CD8-positive, alpha-beta memory T cell (primary cell): Measurements from ENCODE around the gene QRICH2. TPM values are rescaled to one million over a fixed set of nuclear protein-coding genes. Genes with fewer than 3 reads are reported as not detected.

ENCODE experiments used
- CTCF ChIA-PET: fragments of 350-600 bp; sonication (Branson Sonifier 250); formaldehyde crosslinking; loops from one replicate; lab custom pipeline; 2021; ENCODE audit warnings: antibody characterized with exemption; lab: Charles Lee
- POLR2A ChIA-PET: fragments of 350-600 bp; sonication (Branson Sonifier 250); formaldehyde crosslinking; loops from one replicate; lab custom pipeline; 2021; ENCODE audit warnings: antibody characterized with exemption; lab: Charles Lee
- DNase-seq, 5 donors: peaks; one replicate each; pipeline versions ENCODE4 v3.0.0 to v3.0.0-alpha.2; 2020 to 2022; ENCODE audit warnings: mixed read lengths in 1 of 5
- H3K27ac ChIP-seq: one replicate; pipeline ENCODE4 v1.7.0; 2013; ENCODE audit warnings: low read depth, mild to moderate bottlenecking, low read length, moderate library complexity
- H3K27me3 ChIP-seq: 2 replicates; pipeline ENCODE4 v1.7.0; 2013; ENCODE audit warnings: low read length, mild to moderate bottlenecking; ENCODE audit not compliant: insufficient read depth, poor library complexity, severe bottlenecking
- H3K36me3 ChIP-seq: 2 replicates; pipeline ENCODE4 v1.7.0; 2013; ENCODE audit warnings: mild to moderate bottlenecking, low read length, moderate library complexity; ENCODE audit not compliant: insufficient read depth
- H3K4me1 ChIP-seq: 2 replicates; pipeline ENCODE4 v1.7.0; 2013; ENCODE audit warnings: mild to moderate bottlenecking, low read length, moderate library complexity; ENCODE audit not compliant: insufficient read depth
- H3K4me3 ChIP-seq: 2 replicates; pipeline ENCODE4 v1.7.0; 2013; ENCODE audit warnings: mild to moderate bottlenecking, low read length
- H3K9me3 ChIP-seq: 2 replicates; pipeline ENCODE4 v1.7.0; 2013; ENCODE audit warnings: mild to moderate bottlenecking, low read length
- H3K27ac Mint-ChIP-seq, 8 donors: one replicate each; pipeline ENCODE4 v1.8.0; 2020 to 2021; ENCODE audit warnings: mixed read lengths in 8 of 8, mild to moderate bottlenecking in 6 of 8, inconsistent platforms in 3 of 8, moderate library complexity in 3 of 8
- H3K27me3 Mint-ChIP-seq, 2 donors: one replicate each; pipeline ENCODE4 v1.8.0; 2020 to 2021; ENCODE audit warnings: mixed read lengths in 2 of 2, mild to moderate bottlenecking in 1 of 2, moderate library complexity in 1 of 2
- H3K36me3 Mint-ChIP-seq, 3 donors: one replicate each; pipeline ENCODE4 v1.8.0; 2020 to 2021; ENCODE audit warnings: mixed read lengths in 3 of 3, inconsistent platforms in 1 of 3, mild to moderate bottlenecking in 1 of 3
- H3K4me1 Mint-ChIP-seq, 3 donors: one replicate each; pipeline ENCODE4 v1.8.0; 2020 to 2021; ENCODE audit warnings: mixed read lengths in 3 of 3, inconsistent platforms in 1 of 3, mild to moderate bottlenecking in 1 of 3
- H3K4me3 Mint-ChIP-seq, 7 donors: one replicate each; pipeline ENCODE4 v1.8.0; 2020 to 2021; ENCODE audit warnings: mixed read lengths in 7 of 7, mild to moderate bottlenecking in 6 of 7, moderate library complexity in 4 of 7, inconsistent platforms in 2 of 7
- H3K9me3 Mint-ChIP-seq, 5 donors: one replicate each; pipeline ENCODE4 v1.8.0; 2020 to 2022; ENCODE audit warnings: mixed read lengths in 5 of 5, mild to moderate bottlenecking in 3 of 5, moderate library complexity in 2 of 5, inconsistent platforms in 1 of 5
- polyA plus RNA-seq: library from polyadenylated mRNA; unstranded; fragments of 300-500 nt; fragmentation: Illumina TruSeq; gene quantifications from one replicate; pipeline ENCODE4 v1.2.3, GENCODE V29; 2021
- total RNA-seq, 2 experiments: library from RNA; stranded (reverse); gene quantifications; one replicate each; pipeline ENCODE4 v1.2.3, GENCODE V29; 2021

The QRICH2 gene
- total and polyA plus RNA-seq, 3 experiments from 2014 or later = 0.22 to 2.5 (median 2.4) TPM

GRCh38 chr17:76281573-76282371, 26.3 kb downstream of the QRICH2 start:
- Mint-ChIP-seq H3K9me3 (no peaks in the 10 kb centered on the region), H3K4me3 (no peak overlapping the region), H3K4me1 (peaks cover 0 to 5% (median 1%) of the 10 kb centered on the region in 3 donors), H3K36me3 (no peaks in the 10 kb centered on the region), H3K27me3 (peaks cover 0 to 1% of the 10 kb centered on the region in 2 donors), H3K27ac (peak overlapping the region in 1 of 8 donors; percentile 33)
- Histone ChIP-seq H3K9me3 (no peaks in the 10 kb centered on the region), H3K27me3 (no peaks in the 10 kb centered on the region), H3K36me3 (no peaks in the 10 kb centered on the region), H3K4me3 (no peak overlapping the region), H3K27ac (no peak overlapping the region), H3K4me1 (peaks cover 8% of the 10 kb centered on the region)
- POLR2A ChIA-PET = no interaction called here
- no peak for DNase-seq
- CTCF ChIA-PET = interaction anchor here (0.8 to 6.2 kb wide), 5 partner anchors 13 to 268 kb away, joined by 3 to 227 read pairs (median 49); partner anchors contain the start of gene FOXJ1

DNA sequence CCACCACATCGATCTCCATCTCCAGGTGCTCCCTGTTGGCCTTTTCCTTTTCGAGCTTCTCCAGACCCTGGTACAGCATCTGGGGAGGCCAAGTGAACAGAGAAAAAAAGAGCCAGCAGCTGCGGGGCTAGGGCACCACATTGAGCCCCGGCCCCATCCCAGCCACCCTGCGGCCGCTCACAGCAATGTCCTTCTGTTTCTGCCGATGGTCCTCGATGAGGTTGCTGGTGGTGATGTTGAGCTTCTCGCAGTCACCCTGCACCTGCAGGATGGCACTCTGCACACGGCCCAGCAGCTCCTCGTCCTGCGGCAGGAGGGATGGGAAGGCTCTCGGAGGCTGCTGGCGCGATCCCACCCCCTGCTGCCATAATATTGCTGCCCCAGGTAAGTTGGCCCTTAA, 27.4 kb downstream of the QRICH2 start:
- no peak for DNase-seq
- no peaks in the 10 kb centered on the region for H3K9me3 ChIP-seq
- Mint-ChIP-seq H3K36me3 (no peaks in the 10 kb centered on the region), H3K27me3 (peaks cover 0 to 1% of the 10 kb centered on the region in 2 donors), H3K9me3 (no peaks in the 10 kb centered on the region), H3K27ac (no peak overlapping the region), H3K4me1 (peaks cover 0 to 5% (median 1%) of the 10 kb centered on the region in 3 donors), H3K4me3 (no peak overlapping the region)
- no peaks in the 10 kb centered on the region for H3K27me3 ChIP-seq
- peaks cover 8% of the 10 kb centered on the region for H3K4me1 ChIP-seq
- no peaks in the 10 kb centered on the region for H3K36me3 ChIP-seq
- ChIA-PET CTCF (interaction anchor here (0.9 to 6.2 kb wide), 21 partner anchors 8 to 266 kb away, joined by 3 to 227 read pairs (median 9); partner anchors contain the start of genes FOXJ1, RNF157 and UBALD2), POLR2A (interaction anchor here (0.8 to 1.5 kb wide), 3 partner anchors 10 to 174 kb away, joined by 3 to 4 read pairs (median 3); no protein-coding TSS in a partner anchor)
- no peak overlapping the region for H3K27ac ChIP-seq
- no peak overlapping the region for H3K4me3 ChIP-seq

DNA sequence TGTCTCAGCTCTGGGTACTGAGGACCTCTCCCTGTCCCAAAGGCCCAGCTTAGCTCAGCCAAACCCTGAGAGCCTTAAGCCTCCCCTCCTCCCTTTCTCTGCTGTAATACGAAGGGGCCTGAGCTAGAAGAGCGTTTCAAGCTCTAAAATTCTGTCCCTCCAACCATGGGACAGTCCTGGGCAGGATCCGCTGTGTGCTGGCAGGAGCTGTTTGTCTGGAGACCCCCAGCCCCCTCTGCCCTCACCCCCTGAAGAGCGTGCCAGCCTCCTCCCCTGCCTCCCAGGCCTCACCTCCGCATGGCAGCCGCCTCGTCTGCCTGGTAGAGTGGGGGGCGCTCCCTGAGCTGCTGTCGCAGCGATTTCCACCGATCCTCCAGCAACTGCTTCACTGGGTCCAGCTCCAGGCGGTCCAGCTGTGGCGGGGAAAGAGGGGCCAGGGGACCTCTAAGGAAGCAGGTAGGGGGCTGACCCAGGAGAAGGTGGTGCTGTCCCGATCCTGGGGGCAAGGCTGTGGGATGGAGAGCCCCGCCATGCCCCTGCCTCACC, 28.3 kb downstream of the QRICH2 start:
- Mint-ChIP-seq H3K27me3 (peaks cover 0 to 1% of the 10 kb centered on the region in 2 donors), H3K9me3 (no peaks in the 10 kb centered on the region), H3K27ac (peak overlapping the region in 2 of 8 donors; percentile 26 to 83), H3K36me3 (no peaks in the 10 kb centered on the region), H3K4me1 (peaks cover 0 to 10% (median 3%) of the 10 kb centered on the region in 3 donors), H3K4me3 (no peak overlapping the region)
- H3K4me1 ChIP-seq = peaks cover 8% of the 10 kb centered on the region
- no peaks in the 10 kb centered on the region for H3K36me3 ChIP-seq
- no peak overlapping the region for H3K27ac ChIP-seq
- ChIA-PET CTCF (interaction anchor here (0.6 to 6.2 kb wide), 57 partner anchors 9 to 278 kb away, joined by 3 to 227 read pairs (median 6); partner anchors contain the start of genes EXOC7, FOXJ1, PRPSAP1 and RNF157), POLR2A (interaction anchor here (0.5 to 1.7 kb wide), 9 partner anchors 9 to 373 kb away, joined by 3 to 9 read pairs (median 3); partner anchors contain the start of gene FOXJ1)
- no peaks in the 10 kb centered on the region for H3K27me3 ChIP-seq
- no peaks in the 10 kb centered on the region for H3K9me3 ChIP-seq
- no peak for DNase-seq
- H3K4me3 ChIP-seq = no peak overlapping the region

GRCh38 chr17:76278952-76279741, 28.9 kb downstream of the QRICH2 start:
- H3K36me3 ChIP-seq = no peaks in the 10 kb centered on the region
- H3K4me1 ChIP-seq = peaks cover 14% of the 10 kb centered on the region
- H3K27me3 ChIP-seq = no peaks in the 10 kb centered on the region
- Mint-ChIP-seq H3K9me3 (no peaks in the 10 kb centered on the region), H3K36me3 (no peaks in the 10 kb centered on the region), H3K27ac (peak overlapping the region in 2 of 8 donors; percentile 26 to 83), H3K27me3 (peaks cover 0 to 1% of the 10 kb centered on the region in 2 donors), H3K4me3 (no peak overlapping the region), H3K4me1 (peaks cover 0 to 17% (median 7%) of the 10 kb centered on the region in 3 donors)
- no peaks in the 10 kb centered on the region for H3K9me3 ChIP-seq
- ChIA-PET CTCF (interaction anchor here (0.6 to 6.2 kb wide), 59 partner anchors 10 to 277 kb away, joined by 3 to 227 read pairs (median 6); partner anchors contain the start of genes EXOC7, FOXJ1, PRPSAP1 and RNF157), POLR2A (interaction anchor here (0.5 to 1.7 kb wide), 11 partner anchors 9 to 372 kb away, joined by 3 to 9 read pairs (median 4); partner anchors contain the start of genes FOXJ1 and UBALD2)
- H3K27ac ChIP-seq = no peak overlapping the region
- no peak overlapping the region for H3K4me3 ChIP-seq
- peak; percentile 74 to 90 (median 80) for DNase-seq

DNA sequence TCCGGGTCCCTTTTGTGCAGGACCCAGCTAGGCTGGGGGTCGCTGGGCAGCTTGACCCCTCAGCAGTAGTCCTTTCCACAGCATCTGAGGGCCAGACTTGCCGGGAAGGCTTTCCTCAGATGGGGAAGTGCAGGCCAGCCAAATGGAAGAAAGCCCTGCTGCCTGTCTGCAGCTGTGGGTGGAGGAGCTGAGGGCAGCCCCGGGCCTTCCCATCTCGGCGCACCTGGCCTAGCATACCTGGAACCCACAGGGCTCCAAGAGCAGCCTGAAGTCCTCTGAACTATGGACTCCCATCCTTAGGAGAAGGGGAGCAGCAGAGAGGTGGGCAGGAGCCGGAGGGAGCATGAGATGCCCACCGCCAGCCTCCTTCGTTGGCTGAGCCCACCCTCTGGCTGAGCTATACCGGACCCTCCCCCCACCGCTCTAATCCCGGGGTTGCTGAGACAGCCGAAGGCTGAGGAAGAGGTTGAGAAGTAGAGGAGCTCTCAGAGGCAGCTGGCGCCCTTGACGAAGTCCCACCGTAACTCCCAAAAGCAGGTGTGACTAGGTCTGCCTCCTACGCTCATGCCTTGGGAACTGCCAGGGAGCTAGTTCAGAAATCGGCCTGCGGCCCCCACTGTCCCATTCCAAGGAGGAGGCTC, 29.7 kb downstream of the QRICH2 start:
- Mint-ChIP-seq H3K4me3 (no peak overlapping the region), H3K9me3 (no peaks in the 10 kb centered on the region), H3K36me3 (no peaks in the 10 kb centered on the region), H3K4me1 (peaks cover 2 to 24% (median 9%) of the 10 kb centered on the region in 3 donors), H3K27me3 (peaks cover 0 to 1% of the 10 kb centered on the region in 2 donors), H3K27ac (no peak overlapping the region)
- Histone ChIP-seq H3K36me3 (no peaks in the 10 kb centered on the region), H3K9me3 (no peaks in the 10 kb centered on the region), H3K4me3 (no peak overlapping the region), H3K27me3 (no peaks in the 10 kb centered on the region), H3K4me1 (peaks cover 22% of the 10 kb centered on the region), H3K27ac (no peak overlapping the region)
- POLR2A ChIA-PET = interaction anchor here (0.6 to 1.0 kb wide), 3 partner anchors 13 to 133 kb away, joined by 5 to 6 read pairs (median 5); partner anchors contain the start of gene UBALD2
- DNase-seq = no peak
- CTCF ChIA-PET = interaction anchor here (1.1 to 6.2 kb wide), 16 partner anchors 9 to 215 kb away, joined by 3 to 227 read pairs (median 8); partner anchors contain the start of genes EXOC7, FOXJ1 and RNF157

GRCh38 chr17:76277300-76278267, 30.5 kb downstream of the QRICH2 start:
- Mint-ChIP-seq H3K4me3 (no peak overlapping the region), H3K27me3 (no peaks in the 10 kb centered on the region), H3K9me3 (no peaks in the 10 kb centered on the region), H3K27ac (peak overlapping the region in 4 of 8 donors; percentile 6 to 27 (median 14)), H3K36me3 (no peaks in the 10 kb centered on the region), H3K4me1 (peaks cover 10 to 32% (median 17%) of the 10 kb centered on the region in 3 donors)
- peaks cover 30% of the 10 kb centered on the region for H3K4me1 ChIP-seq
- H3K9me3 ChIP-seq = no peaks in the 10 kb centered on the region
- no peak for DNase-seq
- CTCF ChIA-PET = interaction anchor here (1.1 to 6.2 kb wide), 10 partner anchors 8 to 166 kb away, joined by 3 to 227 read pairs (median 24); partner anchors contain the start of genes FOXJ1 and RNF157
- POLR2A ChIA-PET = interaction anchor here (0.5 to 0.6 kb wide), 2 partner anchors 74 to 132 kb away, joined by 3 to 5 read pairs; no protein-coding TSS in a partner anchor
- no peaks in the 10 kb centered on the region for H3K27me3 ChIP-seq
- no peak overlapping the region for H3K4me3 ChIP-seq
- H3K36me3 ChIP-seq = no peaks in the 10 kb centered on the region
- H3K27ac ChIP-seq = no peak overlapping the region
